Activated CD8-positive, alpha-beta memory T cell treated with anti-CD3 and anti-CD28 coated beads, Interleukin-2, amount 50 U/mL, for 24 hours (primary cell): Measurements from ENCODE around the gene ZNF618.

ENCODE experiments used
- DNase-seq: peaks from one replicate; pipeline ENCODE4 v3.0.0-alpha.2; 2020; ENCODE audit errors: extremely low read depth

The ZNF618 gene

DNA sequence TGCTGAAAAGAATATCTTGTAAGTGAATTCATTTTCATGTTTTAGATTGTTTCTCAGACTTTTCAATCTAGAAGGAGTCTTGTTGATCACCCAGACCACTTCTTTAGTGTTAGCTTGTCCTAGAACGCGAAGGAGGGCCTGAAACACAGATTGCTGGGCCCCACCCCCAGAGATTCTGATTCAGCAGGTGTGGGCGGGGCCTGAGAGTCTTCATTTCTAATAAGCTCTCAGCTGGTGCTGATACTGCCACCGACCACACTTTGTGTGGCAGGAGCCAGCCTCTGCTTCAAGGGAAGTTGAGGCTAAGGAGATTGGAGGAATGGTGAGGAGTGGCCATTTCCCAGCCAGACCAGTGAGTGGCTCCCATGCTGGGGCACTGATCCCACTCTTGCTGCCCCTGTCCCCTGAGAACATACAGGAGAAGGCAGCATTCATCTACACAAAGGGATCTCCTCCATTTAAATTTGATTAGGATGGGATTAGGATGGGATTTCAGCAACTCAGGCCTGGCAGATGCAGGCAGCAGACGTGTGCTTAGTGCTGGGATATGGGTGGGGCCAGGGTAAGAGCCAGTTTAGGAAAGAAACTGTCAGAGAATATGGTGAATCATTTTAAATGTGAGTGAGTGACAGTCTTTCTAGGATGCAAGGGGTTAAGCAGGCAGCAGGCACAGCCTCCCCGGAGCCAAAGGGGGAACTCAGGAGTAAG is 35.9 kb downstream of the ZNF618 start:
- DNase-seq, result no peak

DNA sequence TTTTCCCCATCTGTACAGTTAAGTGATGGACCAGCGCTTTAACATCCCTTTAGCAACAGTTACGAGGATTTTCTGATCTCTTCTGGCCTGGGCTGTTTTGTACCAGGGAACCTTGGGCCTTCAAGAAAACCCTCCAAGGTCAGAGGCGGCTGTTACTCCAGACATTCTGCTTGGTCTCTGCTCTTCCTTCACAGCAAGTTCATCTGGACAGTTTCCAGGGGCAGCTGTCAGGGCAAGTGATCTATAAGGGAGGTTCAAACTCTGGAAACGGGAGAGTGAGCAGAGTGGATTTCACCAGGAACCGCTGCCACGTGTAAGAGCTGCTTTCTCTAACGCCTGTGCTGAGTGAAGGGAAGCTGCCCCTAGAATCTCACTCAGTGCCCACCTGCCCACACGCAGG is 36.7 kb downstream of the ZNF618 start:
- DNase-seq, result no peak

DNA sequence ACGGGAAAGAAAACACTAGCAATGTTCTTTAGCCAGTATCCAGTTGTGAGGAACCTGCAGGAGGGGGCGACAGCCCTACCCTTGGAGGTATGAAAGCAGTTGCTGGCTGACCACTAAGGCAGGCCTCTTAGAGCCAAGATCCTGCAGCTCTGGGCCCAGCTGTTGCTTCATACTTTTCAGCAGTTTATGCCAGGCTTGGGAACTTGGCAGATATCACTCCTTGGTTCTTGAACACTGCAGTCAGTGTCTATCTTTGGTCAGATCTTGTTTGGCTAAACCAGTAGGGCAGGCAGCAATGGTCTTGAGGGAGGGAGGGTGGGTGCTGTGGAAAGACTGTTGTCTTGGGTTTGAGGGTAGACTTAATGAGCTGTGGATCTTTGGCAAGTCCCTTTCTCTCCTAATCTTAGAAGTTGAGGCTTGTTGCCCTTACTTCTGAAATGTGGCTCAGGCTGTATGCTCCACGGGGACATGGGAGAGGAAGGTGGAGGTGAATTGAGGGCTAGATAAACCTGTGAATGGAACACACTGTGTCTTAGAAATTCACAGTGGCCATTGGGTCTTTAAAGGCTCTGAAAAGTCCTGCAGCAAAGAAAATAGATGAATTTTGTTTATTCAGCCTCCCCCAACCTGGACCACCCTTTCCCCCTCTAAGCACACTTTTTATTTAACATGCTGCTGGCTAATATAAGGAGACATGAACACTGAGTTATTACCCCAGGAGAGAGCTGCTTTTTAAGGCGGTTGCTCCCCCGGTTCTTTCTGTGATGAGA is 37.5 kb downstream of the ZNF618 start:
- no peak for DNase-seq

DNA sequence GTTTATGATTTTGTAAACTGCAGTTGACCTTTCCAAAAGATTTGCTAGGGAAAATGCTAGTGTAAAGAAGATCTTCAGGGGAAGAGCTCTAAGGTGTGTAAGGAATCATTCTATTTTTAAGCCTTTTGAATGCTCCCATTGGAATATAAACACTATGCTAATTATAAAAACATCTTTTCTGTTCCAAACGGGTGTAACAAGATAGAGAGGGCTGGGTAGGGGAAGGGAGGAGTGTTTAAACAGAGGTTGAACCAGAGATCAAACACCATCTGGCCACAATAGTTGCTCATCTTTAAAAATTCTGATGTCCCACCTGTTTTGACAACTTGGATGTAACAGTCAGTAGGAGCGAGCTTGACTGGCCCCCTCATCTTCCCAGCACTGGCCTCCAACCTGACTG is 38.4 kb downstream of the ZNF618 start:
- no peak for DNase-seq

DNA sequence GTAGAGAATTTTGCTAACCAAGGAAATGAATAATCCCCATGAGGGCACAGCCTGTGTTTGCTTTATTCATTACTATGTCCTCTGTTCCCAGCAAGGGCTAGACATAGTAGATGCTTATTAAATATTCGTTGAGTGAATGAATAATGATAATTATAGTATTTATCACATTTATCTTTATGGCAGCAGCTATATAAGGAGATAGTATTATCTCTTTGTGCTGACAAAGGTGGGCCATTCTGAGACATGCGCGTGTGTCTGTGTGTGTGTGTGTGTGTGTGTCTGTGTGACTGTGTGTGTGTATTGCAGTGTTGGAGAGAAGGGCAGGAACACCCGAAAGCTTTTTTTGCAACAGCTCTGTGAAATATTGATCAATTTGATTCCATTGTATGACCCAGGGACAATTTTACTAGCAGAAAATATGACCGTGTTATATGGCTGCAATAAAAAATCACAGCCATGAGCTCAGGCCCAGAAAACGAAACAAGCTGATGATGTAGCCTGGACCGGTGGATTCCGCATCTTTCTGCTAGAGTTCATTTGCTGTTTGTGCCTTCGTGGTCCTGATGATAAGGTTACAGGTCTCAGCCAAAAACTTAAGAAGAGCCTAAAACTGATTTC is 39.8 kb downstream of the ZNF618 start:
- no peak for DNase-seq

DNA sequence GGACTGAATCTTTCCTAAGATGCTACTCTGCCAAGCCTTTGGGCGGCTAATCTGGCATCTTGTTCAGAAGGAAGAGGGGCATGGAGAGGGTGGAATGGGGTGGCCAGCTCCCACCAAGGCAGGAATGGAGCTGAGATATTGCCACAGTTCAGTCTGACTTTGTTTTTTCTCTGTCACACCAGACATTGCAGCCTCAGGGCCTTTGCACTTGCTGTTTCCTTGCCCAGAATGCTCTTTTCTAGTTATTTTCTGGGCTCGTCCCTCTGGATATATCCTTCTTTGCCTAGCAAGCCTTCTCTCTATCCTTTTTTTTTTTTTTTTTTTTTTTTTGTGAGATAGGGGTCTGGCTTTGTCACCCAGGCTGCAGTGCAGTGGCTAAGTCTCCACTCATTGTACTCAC is 40.8 kb downstream of the ZNF618 start:
- no peak for DNase-seq

DNA sequence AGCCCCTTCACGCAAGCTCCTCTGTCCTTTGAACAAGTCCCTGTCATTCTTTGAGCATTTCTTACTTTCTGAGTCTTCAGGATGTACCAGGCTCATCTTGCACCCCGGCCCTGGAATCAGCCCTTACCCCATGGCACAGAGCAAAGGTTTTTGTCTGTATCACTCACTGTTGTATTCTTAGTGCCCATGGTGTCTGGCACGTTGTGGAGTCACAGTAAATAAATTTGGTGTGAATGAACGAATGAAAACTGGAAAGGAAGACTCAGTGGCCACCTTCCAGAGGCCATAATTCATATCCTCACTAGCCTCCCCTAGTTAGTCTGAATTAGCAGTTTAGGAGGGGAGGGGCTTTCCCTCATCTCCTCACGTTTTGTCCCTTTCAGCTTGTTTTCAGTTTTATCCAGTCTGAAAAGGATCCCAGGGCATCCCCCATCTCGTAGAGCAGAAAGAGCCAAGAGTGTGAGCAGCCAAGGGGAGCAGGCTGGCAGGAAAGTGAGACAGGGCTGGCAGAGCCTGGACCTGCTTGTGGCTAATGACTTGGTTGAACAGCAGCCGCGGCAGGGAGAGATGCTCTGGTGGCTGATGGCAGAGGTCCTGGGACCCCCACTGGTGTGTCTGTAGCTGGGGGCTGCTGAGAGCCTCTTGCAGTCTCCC is 42.7 kb downstream of the ZNF618 start:
- no peak for DNase-seq

DNA sequence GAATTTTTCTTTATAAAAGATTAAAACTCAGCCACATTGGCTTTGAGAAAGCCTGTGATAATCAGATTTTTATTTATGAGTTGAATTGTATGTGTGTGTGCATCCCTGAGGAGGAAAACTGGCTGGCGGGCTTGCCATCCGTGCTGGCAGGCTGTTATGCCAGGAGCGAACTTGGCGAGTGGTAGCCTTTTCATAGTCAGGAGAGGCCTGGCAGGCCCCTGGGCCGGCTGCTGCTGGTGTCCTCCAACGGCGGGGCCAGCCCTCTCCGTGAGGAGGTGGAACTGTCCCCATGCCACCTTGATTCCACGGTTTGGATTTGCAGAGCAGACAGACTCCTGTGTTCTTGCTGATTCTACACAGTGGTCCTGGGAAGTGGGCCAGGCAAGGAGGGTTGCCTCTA is 43.3 kb downstream of the ZNF618 start:
- no peak for DNase-seq

DNA sequence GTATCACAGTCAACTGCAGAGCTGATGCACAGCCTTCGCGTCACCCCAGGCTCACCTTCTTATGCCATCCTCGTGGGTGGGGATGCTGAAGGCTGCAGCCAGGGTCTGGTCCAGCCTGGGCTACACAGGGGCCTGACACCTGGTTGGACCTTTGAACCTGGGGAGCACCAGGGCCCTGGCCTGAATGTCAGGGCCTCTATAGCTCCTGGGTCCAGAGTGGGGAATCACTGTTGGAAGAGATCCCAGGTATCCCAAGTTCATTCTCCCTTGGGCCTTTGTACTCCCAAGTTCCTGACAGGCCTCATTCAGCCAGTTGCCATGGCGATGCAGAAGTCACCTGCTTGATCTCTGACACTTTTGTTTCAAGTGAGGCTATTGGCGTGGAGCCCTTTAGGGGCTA is 43.8 kb downstream of the ZNF618 start:
- DNase-seq, result no peak

DNA sequence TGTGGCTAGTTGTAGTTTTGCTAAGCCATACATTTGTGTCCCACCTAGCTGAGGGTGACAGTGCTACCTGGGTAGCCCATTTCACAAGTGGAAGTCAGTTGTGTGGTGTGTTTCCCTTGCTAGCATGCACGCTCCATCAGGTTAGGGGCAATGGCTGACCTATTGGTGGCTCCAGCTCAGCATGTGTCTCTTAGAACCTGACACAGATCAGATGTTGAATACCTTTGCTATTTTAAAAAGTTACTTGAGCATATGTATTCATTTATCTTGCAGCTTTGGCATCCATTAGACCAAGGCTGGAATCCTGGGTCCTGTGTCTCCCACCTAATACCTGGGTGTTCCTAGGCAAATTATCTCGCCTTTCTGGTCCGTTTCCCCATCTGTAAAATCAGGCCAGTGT is 44.8 kb downstream of the ZNF618 start:
- DNase-seq, result no peak

DNA sequence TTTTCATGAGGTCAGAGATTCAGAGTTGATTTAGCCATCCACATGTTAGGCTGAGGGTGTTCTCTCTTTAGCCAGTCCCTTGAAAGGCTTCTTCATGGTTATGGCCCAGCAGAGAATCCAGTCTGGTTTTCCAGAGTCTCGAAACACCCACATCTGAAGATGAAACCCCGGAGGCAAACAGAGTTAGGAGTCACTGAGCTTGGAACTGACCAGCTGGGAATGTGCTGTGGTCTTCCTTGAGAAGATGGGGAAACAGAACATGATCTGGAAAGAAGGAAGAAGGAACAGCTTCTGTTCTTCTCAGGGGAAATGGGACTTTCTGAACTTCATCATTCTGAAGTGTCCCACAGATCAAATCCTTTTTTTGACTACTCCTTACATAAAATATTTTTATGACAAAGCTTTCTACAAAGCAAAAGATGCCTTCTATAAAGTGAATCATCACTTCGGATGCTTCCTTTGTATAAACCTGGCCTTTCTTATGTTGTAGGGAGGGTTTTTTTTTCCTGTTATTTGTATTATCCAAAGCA is 45.4 kb downstream of the ZNF618 start:
- no peak for DNase-seq

DNA sequence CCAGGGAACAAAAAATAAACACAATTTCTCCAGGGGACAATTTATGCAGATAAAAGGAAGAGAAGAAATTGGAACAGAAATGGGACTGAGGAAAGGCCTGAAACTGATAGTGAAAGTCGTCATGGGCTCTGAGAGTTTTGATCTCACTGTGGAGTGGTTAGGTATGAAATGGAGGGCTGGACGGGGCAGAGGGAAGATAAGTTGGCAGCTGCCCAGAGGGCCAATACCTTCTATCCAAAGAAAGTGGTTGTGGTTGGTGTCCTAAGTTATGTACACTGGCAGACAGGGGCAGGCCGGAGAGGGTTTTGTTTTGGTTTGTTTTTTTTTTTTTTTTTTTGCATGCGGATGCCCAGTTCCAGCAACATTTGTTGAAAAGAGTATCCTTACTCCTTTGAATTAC is 46.1 kb downstream of the ZNF618 start:
- DNase-seq, result no peak

DNA sequence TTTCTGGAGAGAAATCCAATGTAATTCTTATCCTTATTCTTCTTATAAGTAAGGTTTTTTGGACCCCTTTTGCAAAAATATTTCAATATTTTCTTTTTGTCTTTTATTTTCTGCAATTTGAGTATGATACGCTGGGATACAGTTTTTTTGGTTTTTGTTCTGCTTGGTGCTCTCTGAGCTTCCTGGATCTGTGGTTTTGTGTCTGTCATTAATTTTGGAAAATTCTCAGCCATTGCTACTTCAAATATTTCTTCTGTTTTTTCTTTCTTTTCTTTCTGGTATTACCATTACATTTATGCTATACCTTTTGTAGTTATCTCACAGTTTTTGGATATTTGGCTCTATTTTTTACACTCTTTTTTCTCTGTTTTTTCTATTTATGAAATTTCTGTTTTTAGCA is 50.1 kb downstream of the ZNF618 start:
- no peak for DNase-seq

DNA sequence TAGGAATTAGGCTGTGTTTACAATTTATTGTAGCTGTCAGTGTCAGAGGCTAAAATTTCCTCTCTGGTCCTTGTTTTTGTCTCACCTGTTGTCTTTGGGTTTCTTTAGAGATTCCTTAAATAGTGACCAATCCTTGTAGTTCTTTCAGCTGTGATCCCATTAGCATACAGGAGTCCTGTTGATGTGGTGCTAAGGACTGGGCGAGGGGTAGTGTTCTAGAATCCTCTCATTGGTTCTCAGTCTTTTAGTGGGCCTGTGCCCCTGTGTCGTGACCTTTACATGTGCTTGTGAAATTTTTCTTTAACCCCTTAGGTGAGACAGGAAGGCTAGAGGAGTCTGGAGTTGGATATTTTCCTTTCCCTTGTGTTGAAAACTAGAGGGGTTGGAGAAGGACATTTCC is 51.2 kb downstream of the ZNF618 start:
- no peak for DNase-seq

DNA sequence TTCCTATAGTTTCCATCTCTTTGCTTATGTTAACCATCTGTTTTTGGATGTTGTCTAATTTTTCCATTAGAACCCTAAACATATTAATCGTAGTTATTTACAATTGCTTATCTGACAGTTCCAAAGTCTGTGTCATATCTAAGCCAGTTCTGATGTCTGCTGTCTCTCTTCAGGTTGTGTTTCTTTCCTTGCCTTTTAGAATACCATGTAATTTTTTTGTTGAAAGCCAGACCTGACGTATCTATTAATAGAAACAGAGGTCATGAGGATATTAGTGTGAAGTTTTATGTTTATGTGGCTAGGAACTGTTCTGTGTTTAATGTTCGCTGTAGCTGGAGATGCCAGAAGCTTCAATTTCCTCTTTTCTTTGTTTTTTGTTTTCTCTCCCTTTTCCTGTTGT is 52.2 kb downstream of the ZNF618 start:
- DNase-seq, result no peak

DNA sequence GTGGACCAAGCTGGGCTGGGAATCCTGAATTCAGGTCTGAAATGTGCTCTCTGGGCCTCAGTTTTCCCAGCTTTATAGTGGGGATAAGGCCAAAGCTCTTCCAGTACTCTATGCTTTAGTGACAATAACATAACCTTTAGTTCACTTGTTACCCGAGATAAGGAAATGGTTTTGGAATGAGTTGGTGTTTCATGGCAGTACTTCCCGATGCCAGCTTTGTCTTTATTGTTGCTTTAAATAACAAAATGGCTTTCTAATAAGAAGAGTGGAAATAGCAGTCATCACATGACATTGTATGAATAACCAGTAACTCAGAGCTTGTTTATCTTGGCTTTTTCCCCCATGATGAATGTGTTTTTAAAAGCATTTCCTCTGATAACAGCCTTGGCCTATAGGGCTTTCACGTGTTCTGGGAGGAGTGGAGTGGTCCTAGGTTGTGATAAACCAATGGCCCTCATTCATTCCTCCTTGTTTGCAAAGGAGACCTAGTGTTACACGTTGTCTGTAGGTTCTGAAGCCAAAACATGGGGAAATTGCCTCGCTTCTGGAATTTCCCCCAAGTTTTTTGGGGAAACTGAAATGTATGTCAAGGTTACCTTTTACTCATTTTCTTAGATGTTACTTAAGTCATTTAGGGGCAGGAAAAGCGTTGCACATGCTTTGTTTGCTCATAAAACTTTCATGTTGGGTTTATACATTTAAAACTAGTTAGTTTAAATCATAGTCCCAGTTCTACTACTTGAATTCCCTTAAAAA is 53.7 kb downstream of the ZNF618 start:
- DNase-seq, result no peak

DNA sequence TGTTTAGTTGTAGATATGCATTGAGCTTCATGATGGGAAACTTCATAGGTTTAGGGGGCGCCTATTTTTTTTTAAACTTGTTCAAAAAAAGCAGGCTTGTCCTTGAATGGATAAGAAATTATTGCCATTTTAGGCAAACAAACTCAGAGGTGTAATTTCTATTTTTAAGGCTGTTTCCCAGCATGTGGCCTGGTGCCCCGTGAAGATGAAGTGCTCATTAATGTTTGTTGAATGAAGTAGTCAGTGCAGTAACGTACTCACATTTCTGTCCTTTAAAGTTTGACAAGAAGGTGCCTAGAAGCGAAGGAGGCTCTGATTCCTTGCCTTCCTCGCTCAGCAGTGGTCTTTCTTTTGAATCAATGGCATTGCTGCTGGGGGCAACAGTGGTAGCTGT is 54.3 kb downstream of the ZNF618 start:
- no peak for DNase-seq

DNA sequence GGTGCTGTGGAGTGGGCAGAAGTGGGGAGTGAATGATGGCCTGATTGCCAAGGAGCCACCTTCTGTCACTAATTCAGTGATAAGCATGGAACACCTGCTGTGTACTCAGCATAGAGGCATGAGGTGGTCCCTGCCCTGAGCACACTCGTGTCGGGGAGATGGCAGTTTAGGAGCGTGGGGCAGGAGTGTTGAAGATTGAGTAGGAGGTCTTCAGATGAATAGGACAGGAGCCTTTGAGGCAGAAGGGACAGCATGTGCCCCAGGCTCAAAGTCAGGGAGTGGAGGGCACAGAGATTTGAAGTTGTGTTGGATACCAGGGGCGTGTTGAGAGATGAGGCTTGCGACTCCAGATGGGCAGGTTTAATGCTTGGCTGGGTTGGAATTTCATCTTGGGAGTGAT is 55.0 kb downstream of the ZNF618 start:
- no peak for DNase-seq

DNA sequence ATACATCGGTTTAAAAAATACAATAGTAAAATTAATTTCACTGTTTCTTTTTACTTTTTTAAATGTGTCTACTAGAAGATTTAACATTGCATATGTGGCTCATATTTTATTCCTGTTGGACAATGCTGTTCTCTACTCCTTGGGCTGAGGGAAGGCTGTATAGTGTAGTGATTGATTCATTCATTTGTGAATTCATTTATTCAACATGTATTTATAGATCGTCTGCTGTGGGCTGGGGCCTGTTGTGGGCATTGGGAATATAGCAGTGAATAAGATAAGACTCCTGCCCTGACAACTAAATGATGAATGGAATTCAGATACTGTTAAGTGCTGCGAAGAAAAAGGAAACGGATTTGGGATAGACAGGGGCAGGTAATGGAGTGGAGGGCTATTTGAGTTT is 55.7 kb downstream of the ZNF618 start:
- DNase-seq, result no peak

DNA sequence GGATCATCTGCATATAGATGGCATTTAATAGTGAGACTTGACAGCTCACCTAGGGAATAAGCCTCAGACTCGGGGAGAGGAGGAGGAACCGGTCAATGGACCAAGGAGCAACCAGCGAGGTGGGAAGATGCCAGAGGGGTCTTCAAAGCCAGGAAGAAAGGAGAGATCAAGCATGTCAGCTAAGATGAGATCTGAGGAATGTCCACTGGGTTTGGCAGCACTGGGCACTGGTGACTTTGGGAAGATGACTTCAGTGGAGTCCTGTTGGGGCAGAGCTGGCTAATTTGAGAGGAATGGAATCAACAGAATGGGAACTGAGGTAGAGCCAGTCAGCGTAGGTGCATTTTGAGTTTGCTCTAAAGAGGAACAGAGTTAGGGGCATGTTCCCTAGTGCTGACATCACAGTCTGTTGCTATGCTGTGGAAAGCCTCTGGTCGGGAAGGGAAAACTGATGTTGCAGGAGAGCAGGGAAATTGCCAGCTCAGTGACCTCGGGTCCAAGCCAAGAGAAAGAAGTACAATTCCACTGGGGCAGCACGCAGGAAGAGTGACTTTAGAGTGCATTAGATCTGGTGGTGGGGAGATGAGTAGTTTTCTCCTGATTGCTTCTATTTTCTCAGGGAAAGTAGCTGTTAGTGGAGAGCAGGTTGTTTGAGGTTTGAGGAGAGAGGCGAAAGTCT is 56.9 kb downstream of the ZNF618 start:
- no peak for DNase-seq

DNA sequence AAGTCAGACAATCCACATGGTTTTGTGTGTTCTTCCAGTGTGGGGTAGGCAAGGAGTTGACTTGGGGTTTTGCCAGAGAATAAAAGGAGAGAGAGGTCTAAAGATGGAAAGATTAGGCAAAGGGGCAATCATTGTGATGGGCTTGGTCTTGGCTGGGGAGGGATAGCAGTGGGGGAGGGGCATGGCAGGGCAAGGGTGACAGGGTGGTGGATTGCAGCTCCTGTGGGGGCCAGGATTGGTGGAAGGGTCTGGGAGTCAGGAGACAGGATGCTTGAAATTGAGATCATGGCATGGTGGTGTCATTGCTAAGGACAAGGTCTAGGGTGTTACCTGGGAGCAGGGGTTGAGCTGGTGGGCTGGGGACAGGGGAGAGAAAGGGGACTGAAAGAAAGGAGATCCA is 57.6 kb downstream of the ZNF618 start:
- DNase-seq, result no peak
